Measurements from ENCODE around the gene SLC22A2. TPM values are rescaled to one million over a fixed set of nuclear protein-coding genes. Genes with fewer than 3 reads are reported as not detected.

Gene SLC22A2
- total RNA-seq, 1 donor from 2014 or later: 1.9 TPM

GRCh38 chr6:160217073-160217472 lies 41.5 kb downstream of the SLC22A2 start:
- DNase-seq (ENCODE audit: low spot score): no peak

- DNase-seq (ENCODE audit: low spot score): no peak
Observed at GRCh38 chr6:160215232-160215631, 43.4 kb downstream of the SLC22A2 start.

- DNase-seq (ENCODE audit: low spot score): no peak
Observed at GRCh38 chr6:160207618-160208017, 51.0 kb downstream of the SLC22A2 start.

GRCh38 chr6:160204710-160205109 lies 53.9 kb downstream of the SLC22A2 start:
- no peak for DNase-seq (ENCODE audit: low spot score)

GRCh38 chr6:160203953-160204352 lies 54.7 kb downstream of the SLC22A2 start:
- no peak for DNase-seq (ENCODE audit: low spot score)

- no peak for DNase-seq (ENCODE audit: low spot score)
Observed at GRCh38 chr6:160203522-160203921, 55.1 kb downstream of the SLC22A2 start.

- DNase-seq (ENCODE audit: low spot score): no peak
Observed at GRCh38 chr6:160203076-160203475, 55.5 kb downstream of the SLC22A2 start.

GRCh38 chr6:160202411-160202810 lies 56.2 kb downstream of the SLC22A2 start:
- no peak for DNase-seq (ENCODE audit: low spot score)

- no peak for DNase-seq (ENCODE audit: low spot score)
Observed at GRCh38 chr6:160201061-160201460, 57.6 kb downstream of the SLC22A2 start.

- DNase-seq (ENCODE audit: low spot score): no peak
Observed at GRCh38 chr6:160198606-160199211, 59.9 kb downstream of the SLC22A2 start.

GRCh38 chr6:160197662-160198061 lies 61.0 kb downstream of the SLC22A2 start:
- no peak for DNase-seq (ENCODE audit: low spot score)

GRCh38 chr6:160194808-160195207 lies 63.8 kb downstream of the SLC22A2 start:
- DNase-seq (ENCODE audit: low spot score): no peak

- DNase-seq (ENCODE audit: low spot score): no peak
Observed at GRCh38 chr6:160192840-160193239, 65.8 kb downstream of the SLC22A2 start.

- no peak for DNase-seq (ENCODE audit: low spot score)
Observed at GRCh38 chr6:160190973-160191372, 67.6 kb downstream of the SLC22A2 start.

- no peak for DNase-seq (ENCODE audit: low spot score)
Observed at GRCh38 chr6:160190081-160190480, 68.5 kb downstream of the SLC22A2 start.

GRCh38 chr6:160188773-160189172 lies 69.8 kb downstream of the SLC22A2 start:
- DNase-seq (ENCODE audit: low spot score): no peak

GRCh38 chr6:160180706-160181105 lies 77.9 kb downstream of the SLC22A2 start:
- no peak for DNase-seq (ENCODE audit: low spot score)

GRCh38 chr6:160178271-160178670 lies 80.3 kb downstream of the SLC22A2 start:
- DNase-seq (ENCODE audit: low spot score): no peak

GRCh38 chr6:160177220-160177619 lies 81.4 kb downstream of the SLC22A2 start:
- DNase-seq (ENCODE audit: low spot score): no peak

GRCh38 chr6:160174681-160175080 lies 83.9 kb downstream of the SLC22A2 start:
- DNase-seq (ENCODE audit: low spot score): no peak

GRCh38 chr6:160173806-160174527 lies 84.7 kb downstream of the SLC22A2 start:
- DNase-seq (ENCODE audit: low spot score): no peak

- DNase-seq (ENCODE audit: low spot score): no peak
Observed at GRCh38 chr6:160172704-160173103, 85.9 kb downstream of the SLC22A2 start.

GRCh38 chr6:160170018-160170680 lies 88.5 kb downstream of the SLC22A2 start:
- peak; percentile 24 for DNase-seq (ENCODE audit: low spot score)

Data from umbilical cord (tissue), 2 donors.